SJCRH30 (cell line): ENCODE results near the gene CDH4. TPM values are rescaled to one million over a fixed set of nuclear protein-coding genes. Genes with fewer than 3 reads are reported as not detected.

Source experiments
- DNase-seq, 2 experiments: peaks; one replicate each; pipeline ENCODE4 v3.0.0-alpha.2; 2015 to 2020
- H3K27ac ChIP-seq: fragments of 250-450 bp; sonication (Bioruptor Pico); 2 replicates; pipeline ENCODE4 v1.5.1; 2020; ENCODE audit warnings: mild to moderate bottlenecking, moderate library complexity
- H3K27me3 ChIP-seq: fragments of 250-450 bp; sonication (Bioruptor Pico); 2 replicates; pipeline ENCODE4 v1.5.1; 2020; ENCODE audit warnings: mild to moderate bottlenecking, moderate library complexity
- H3K36me3 ChIP-seq: fragments of 250-450 bp; sonication (Bioruptor Pico); 2 replicates; pipeline ENCODE4 v1.5.1; 2020; ENCODE audit warnings: mild to moderate bottlenecking, moderate library complexity
- H3K4me1 ChIP-seq: fragments of 250-450 bp; sonication (Bioruptor Pico); 2 replicates; pipeline ENCODE4 v1.5.1; 2020; ENCODE audit warnings: mild to moderate bottlenecking, moderate library complexity
- H3K4me3 ChIP-seq: fragments of 250-450 bp; sonication (Bioruptor Pico); 2 replicates; pipeline ENCODE4 v1.5.1; 2020; ENCODE audit warnings: mild to moderate bottlenecking, moderate library complexity
- H3K9me3 ChIP-seq: fragments of 250-450 bp; sonication (Bioruptor Pico); replicated peaks from 2 replicates; pipeline ENCODE4 v1.5.1; 2020; ENCODE audit warnings: mild to moderate bottlenecking, moderate library complexity
- total RNA-seq: library from RNA; depleted of rRNA; stranded (reverse); fragments of >200 nt; shearing (Covaris generic); gene quantifications from 2 replicates; pipeline ENCODE4 v1.2.3, GENCODE V29; 2014

Gene CDH4
- total RNA-seq, 1 experiment from 2014 or later = 0.06 TPM

DNA sequence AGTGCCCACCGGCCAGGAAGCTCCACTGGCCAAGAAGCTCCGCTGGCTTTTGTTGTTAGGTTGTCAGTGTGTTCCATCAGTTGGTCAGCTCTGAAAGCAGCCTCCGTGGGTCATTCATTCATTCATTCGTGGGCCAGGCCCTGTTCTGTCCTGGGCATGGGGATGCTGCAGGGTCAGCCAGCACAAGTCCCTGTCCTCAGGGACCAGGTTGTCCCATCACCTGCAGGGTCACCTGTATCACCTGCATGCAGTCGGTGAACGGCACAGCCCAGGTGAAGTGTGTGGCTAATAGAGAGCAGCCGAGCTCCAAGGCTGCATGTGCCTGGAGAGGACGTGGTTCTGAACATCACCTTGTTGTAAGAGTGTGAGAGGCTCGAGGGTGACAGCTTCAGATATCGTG, 403.5 kb downstream of the CDH4 start:
- no peak overlapping the region for H3K4me3 ChIP-seq
- H3K36me3 ChIP-seq = no peaks in the 10 kb centered on the region
- H3K27me3 ChIP-seq = peaks cover 14% of the 10 kb centered on the region
- DNase-seq = no peak
- H3K9me3 ChIP-seq = no peaks in the 10 kb centered on the region
- no peaks in the 10 kb centered on the region for H3K4me1 ChIP-seq
- H3K27ac ChIP-seq = no peak overlapping the region

DNA sequence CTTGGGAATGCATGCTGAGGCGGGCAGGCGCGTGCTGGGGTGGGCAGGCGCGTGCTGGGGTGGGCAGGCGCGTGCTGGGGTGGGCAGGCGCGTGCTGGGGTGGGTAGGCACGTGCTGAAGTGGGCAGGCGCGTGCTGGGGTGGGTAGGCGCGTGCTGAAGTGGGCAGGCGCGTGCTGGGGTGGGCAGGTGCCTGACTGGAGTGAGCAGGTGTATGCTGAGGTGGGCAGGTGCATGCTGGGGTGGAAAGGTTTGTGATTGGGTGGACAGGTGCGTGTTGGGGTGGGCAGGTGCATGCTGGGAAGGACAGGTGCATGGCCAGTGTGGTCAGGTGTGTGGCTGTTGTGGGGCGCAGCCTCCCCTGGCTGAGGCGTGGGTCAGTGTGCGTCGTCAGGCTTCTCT, 404.1 kb downstream of the CDH4 start:
- Histone ChIP-seq H3K4me3 (no peak overlapping the region), H3K36me3 (no peaks in the 10 kb centered on the region), H3K4me1 (no peaks in the 10 kb centered on the region), H3K9me3 (no peaks in the 10 kb centered on the region), H3K27ac (no peak overlapping the region), H3K27me3 (peaks cover 12% of the 10 kb centered on the region)
- no peak for DNase-seq

DNA sequence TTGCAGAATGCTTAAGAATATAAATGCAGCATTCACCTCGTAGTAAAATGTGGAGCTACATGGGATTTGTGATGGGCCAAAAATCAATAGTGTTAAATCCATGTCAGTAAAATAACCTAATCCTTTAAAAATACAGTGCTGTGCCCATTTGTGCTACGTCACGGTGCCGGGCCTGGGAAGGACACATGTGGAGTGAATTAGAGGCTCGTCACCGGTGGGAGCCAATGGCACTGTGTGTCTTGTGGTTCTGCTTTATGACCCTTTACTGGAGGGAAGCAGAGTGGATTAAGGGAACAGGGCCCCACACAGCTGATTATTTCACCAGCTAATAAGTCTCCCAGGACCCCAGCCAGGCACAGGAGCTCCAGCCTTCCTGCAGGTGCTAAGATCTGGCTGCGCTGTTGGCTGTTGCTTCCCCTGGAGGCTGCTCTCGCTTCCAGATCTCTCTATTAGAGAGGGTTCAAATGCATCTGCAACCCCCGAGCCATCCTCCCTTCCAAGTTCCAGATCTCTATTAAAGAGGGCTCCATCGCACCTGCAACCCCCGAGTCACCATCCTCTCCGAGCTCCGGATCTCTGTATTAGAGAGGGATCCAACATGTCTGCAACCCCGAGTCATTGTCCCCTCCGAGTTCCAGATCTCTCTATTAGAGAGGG, 405.8 kb downstream of the CDH4 start:
- Histone ChIP-seq H3K4me1 (no peaks in the 10 kb centered on the region), H3K27me3 (peaks cover 7% of the 10 kb centered on the region)

DNA sequence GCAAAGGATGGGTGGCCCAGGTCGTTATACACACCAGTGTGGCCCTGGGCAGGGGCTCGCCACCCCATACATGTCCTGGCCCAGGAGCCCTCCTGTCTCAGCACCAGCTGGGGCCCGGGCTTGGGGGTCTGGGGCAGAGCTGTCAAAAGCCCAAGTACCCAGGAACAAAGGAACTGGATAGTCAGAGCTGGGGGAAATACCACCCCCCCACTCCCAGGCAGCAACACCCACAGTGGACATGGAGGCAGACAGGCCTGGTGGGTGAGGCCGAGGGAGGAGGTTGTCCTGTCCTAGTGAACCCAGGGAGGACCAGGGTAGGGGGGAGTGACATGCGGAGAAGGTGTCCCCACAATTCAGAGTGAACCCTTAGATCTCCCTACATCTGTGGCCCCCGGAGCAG, 406.5 kb downstream of the CDH4 start:
- Histone ChIP-seq H3K9me3 (no peaks in the 10 kb centered on the region), H3K4me1 (no peaks in the 10 kb centered on the region), H3K36me3 (no peaks in the 10 kb centered on the region), H3K27ac (no peak overlapping the region), H3K27me3 (peaks cover 7% of the 10 kb centered on the region), H3K4me3 (no peak overlapping the region)
- DNase-seq = no peak

More for the DNA sequence above, 405.8 kb downstream of the CDH4 start:
- Histone ChIP-seq H3K4me3 (no peak overlapping the region), H3K9me3 (no peaks in the 10 kb centered on the region), H3K27ac (no peak overlapping the region), H3K36me3 (no peaks in the 10 kb centered on the region)
- no peak for DNase-seq

DNA sequence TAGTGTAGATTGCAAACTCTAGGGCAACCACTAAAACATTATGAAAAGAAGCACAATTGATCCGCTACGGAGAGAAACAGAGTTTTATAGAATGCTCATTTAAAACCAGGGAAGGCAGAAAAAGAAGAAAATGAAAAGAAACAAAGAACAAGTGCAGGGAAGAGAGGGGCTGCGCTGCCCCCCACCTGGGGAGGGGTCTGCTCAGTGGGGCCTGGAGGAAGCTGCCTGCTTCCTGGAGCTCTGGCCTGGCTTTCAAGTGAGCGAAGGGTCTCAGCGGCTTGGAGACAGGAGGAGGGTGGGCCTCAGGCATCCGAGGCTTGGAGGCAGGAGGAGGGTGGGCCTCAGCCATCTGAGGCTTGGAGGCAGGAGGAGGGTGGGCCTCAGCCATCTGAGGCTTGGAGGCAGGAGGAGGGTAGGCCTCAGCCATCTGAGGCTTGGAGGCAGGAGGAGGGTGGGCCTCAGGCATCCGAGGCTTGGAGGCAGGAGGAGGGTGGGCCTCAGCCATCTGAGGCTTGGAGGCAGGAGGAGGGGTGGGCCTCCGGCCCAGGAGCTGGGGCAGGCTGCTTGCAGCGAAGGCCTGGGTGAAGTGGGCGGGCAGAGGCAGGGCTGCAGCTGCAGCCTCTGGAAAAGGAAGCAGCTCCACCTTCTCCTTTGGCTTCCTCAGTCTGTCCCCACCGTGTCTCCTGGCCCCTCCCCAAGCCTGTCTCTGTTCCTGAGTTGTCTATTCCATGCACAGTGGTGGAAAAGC, 407.4 kb downstream of the CDH4 start:
- Histone ChIP-seq H3K9me3 (no peaks in the 10 kb centered on the region), H3K4me3 (no peak overlapping the region), H3K27me3 (peaks cover 14% of the 10 kb centered on the region), H3K27ac (no peak overlapping the region), H3K4me1 (no peaks in the 10 kb centered on the region), H3K36me3 (no peaks in the 10 kb centered on the region)
- no peak for DNase-seq

DNA sequence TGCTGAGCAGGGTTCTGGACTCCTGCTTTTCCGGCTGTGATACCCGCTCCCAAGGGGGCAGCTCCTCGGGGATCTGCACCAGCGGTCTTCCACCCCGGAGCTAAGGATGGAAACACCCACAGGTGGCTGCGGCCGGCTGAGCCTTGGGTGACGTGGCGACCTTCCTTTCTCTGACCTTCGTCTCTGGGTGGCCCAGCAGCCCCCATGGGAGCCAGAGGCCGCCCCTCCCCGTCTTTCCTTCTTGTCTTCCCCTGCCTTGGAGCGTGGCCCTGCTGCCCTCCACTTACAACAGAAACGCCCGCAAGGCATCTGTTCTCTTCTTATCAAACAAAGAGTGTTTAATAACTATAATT, 407.9 kb downstream of the CDH4 start:
- Histone ChIP-seq H3K27me3 (peaks cover 20% of the 10 kb centered on the region), H3K27ac (no peak overlapping the region), H3K4me3 (no peak overlapping the region), H3K4me1 (no peaks in the 10 kb centered on the region), H3K36me3 (no peaks in the 10 kb centered on the region), H3K9me3 (no peaks in the 10 kb centered on the region)
- DNase-seq = no peak

DNA sequence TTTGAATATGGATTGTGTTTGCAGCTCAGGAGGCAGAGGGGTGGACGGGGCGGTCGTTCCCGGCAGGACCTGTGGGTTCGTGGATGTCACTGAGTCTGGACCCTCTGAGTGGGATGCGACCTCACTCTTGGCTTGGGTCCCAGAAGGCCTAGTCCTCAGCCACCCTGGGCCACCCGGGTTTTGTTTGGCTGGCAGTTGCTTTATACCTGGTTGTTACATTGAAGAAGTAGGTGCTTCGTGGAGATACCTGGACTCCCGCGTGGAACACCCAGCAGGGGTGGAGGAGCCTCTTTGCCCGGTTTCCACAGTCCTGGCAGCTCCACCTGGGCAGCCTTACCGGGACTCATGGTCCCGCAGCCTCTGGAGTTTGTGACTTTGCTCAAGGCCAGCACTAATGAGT, 408.5 kb downstream of the CDH4 start:
- Histone ChIP-seq H3K9me3 (no peaks in the 10 kb centered on the region), H3K36me3 (no peaks in the 10 kb centered on the region), H3K4me1 (no peaks in the 10 kb centered on the region), H3K4me3 (no peak overlapping the region), H3K27ac (no peak overlapping the region), H3K27me3 (peaks cover 21% of the 10 kb centered on the region)
- DNase-seq = no peak

DNA sequence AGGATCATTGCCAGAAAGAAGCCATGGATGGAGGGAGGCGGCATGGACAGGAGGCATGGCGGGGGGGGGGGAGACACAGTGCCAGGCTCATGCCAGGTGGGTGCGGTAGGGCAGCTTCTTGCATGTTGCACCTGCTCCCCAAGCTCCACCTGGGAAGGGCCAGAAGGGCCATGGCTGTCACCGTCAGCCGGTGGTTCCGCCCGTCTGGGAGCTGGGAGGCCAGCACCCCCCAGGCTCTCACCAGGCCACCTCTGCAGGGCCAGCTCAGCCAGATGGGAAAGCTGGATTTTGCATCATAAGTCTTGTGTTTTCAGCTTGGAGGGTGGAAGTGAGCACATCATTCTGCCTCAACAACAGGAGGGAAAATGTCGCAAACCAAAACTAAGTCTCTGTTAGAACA, 409.0 kb downstream of the CDH4 start:
- Histone ChIP-seq H3K4me3 (no peak overlapping the region), H3K27ac (no peak overlapping the region), H3K9me3 (no peaks in the 10 kb centered on the region), H3K27me3 (peaks cover 23% of the 10 kb centered on the region), H3K36me3 (no peaks in the 10 kb centered on the region), H3K4me1 (no peaks in the 10 kb centered on the region)
- no peak for DNase-seq

DNA sequence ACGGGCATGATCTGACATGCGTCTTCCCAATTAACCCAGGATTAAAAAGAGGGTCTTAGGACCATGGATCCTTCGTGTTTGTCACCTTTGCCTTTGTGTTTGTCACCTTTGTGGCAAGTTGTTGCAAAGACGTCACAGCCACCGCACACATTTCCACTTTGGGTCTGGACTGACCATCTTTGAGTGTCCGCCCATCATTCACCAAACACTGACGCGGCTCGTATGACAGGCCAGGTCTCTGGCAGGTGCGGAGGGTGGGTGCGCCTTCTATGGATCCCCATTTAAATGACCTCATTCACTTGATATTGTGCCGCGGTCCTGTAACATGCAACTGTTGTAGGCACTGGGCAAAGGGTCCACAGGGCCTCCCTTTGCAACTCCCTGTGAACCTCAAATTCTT, 409.5 kb downstream of the CDH4 start:
- Histone ChIP-seq H3K4me1 (no peaks in the 10 kb centered on the region), H3K36me3 (no peaks in the 10 kb centered on the region), H3K27me3 (peaks cover 27% of the 10 kb centered on the region), H3K9me3 (no peaks in the 10 kb centered on the region), H3K27ac (no peak overlapping the region), H3K4me3 (no peak overlapping the region)
- no peak for DNase-seq

DNA sequence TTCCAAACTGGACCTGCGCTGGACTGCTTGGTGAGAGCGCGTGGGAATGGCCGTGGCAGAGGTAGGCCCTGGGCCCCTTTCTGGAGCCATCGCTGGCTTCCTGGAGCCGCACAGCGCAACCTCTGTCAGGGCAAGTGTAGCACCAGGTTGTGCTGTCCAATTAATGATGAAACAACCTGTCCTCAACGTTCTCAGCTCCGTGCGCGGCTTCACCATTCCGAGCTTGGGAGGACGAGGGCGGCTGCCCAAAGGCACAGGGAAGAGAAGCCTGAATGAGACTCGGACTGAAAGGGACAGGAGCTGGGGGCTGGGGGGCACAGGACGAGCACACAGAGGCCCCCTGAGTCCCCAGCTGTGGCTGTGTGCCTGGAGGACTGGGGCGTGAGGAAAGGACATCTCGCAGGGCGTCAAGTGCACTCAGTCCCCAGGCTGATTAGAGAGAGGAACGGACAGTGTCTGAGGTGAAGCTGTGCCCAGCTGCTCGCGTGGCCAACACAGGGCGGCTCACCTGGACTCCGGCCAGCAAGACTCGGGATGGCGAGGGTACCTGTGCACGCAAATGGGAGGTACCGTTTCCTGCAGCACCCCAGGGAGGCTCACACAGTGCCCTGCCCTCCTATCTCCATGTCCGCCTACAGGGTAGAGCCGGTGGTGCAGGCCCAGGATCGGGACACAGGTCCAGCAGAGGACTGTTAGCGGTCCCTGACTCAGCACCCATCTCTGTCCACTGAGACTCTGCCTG, 410.3 kb downstream of the CDH4 start:
- H3K9me3 ChIP-seq = no peaks in the 10 kb centered on the region
- DNase-seq = no peak
- no peak overlapping the region for H3K4me3 ChIP-seq
- peaks cover 29% of the 10 kb centered on the region for H3K27me3 ChIP-seq
- no peaks in the 10 kb centered on the region for H3K4me1 ChIP-seq
- H3K36me3 ChIP-seq = no peaks in the 10 kb centered on the region
- no peak overlapping the region for H3K27ac ChIP-seq

DNA sequence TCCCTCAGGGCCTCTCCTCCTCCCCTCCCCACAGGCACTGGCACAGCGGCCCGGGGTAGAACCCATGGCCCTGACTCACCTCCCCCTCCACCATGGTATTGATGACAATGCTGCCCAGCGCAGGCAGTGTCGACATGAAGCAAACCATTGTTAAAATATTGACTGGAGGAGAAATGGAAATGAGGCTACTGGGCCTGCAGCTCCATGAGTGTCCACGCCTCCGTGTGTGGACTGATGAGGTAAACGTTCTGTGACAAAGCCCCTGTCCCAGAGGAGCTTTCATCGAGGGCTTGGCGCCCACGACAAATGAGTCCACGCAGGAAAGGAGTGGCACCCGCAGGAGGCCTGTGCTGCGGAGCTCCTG, 410.9 kb downstream of the CDH4 start:
- DNase-seq = no peak
- Histone ChIP-seq H3K27me3 (peaks cover 34% of the 10 kb centered on the region), H3K27ac (no peak overlapping the region), H3K4me1 (no peaks in the 10 kb centered on the region), H3K4me3 (no peak overlapping the region), H3K9me3 (no peaks in the 10 kb centered on the region), H3K36me3 (no peaks in the 10 kb centered on the region)

DNA sequence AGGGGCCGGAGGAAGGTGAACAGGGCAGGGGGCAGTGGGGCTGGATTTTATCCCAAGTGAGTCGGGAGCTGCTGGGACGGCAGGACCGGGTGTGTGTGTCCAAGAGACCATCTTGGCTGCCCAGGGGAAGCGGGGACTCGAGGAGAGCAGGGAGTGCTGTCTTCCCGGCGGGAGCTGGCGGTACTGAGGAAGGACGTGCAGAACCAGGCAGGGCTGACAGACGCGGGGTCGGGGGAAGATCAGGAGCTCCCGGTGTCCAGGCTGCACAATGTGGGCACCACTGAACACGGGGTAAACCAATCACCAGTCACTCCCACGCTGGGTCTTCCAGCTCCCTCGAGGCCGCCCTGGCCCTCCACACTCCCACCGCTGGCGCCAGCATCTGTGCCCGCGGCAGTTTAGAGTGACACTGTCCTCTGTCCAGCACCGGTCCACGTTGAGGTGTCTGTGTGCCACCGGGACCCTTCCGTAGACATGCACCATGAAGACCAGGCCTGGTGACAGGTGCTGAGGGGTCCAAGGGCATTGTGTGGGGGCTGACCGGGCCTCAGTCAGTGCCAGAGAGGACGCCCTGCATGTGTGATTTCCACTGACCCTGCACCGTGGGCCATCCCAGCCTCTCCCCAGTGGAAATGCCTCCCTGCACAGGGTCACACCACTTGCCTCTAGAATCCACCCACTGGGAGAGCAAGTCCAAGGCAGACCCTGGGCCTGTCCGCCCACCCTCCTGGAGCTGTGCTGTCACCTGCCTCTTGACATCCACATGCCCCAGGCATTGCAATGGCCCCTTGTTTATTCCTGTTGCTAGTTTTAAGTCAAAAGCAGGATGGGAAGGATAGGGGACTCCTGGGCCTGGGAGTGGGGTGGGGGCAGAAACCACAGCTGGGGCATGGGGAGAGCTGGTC, 411.7 kb downstream of the CDH4 start:
- no peaks in the 10 kb centered on the region for H3K4me1 ChIP-seq

DNA sequence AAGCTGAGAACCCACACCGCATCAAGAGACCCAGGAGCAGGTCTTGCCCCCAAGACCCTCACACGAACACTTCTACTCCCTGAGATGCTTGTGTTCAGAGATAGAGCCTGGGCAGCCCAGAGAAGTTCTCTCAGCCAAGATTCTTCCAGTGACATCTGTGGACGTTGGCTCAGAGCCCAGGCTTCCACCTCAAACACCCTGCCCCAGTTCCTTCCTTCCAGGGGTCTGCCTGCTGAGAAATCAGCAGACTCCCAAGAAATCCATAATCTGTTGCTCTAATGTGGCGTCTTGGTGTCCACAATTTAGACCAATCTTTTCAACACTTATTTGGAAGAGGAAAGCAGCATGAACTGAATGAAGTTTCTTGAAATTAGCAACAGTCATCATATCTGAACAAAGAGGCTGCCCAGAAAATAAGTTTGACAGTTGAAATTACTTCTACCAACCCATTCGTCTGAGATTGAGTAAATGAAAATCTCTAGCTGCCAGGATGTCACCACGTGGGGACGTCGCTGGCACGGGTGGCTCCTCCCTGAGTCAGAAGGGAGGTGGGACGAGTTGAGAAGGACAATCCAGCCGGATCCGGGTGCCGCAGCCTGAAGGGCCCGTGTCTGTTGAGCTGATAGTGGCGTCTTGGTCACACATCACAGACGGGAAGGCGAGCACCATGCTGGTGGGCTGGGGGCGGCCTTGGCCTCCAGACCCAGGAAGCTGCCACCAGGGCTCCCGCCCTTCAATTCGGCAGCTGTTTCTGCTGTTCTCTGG, 412.7 kb downstream of the CDH4 start:
- no peak for DNase-seq
- Histone ChIP-seq H3K9me3 (no peaks in the 10 kb centered on the region), H3K4me3 (no peak overlapping the region), H3K27me3 (peaks cover 30% of the 10 kb centered on the region), H3K27ac (no peak overlapping the region), H3K36me3 (no peaks in the 10 kb centered on the region), H3K4me1 (no peaks in the 10 kb centered on the region)

More for the DNA sequence above, 411.7 kb downstream of the CDH4 start:
- Histone ChIP-seq H3K27me3 (peaks cover 34% of the 10 kb centered on the region), H3K27ac (no peak overlapping the region), H3K36me3 (no peaks in the 10 kb centered on the region), H3K9me3 (no peaks in the 10 kb centered on the region), H3K4me3 (no peak overlapping the region)
- no peak for DNase-seq
